Kidney (tissue), 14 donors: ENCODE results near the gene TNRC6A. TPM values are rescaled to one million over a fixed set of nuclear protein-coding genes. Genes with fewer than 3 reads are reported as not detected.

Experiments used
- DNase-seq, 5 donors: peaks; one replicate each; pipeline ENCODE4 v3.0.0-alpha.2; 2013 to 2020
- FAIRE-seq: peaks from 2 replicates; lab custom pipeline; 2012; peaks lifted over from hg19 to GRCh38; lab: Jason Lieb, UNC
- H3K27ac ChIP-seq, 2 donors: one replicate each; pipeline ENCODE4 v1.7.0; 2013; ENCODE audit warnings: low read depth in 2 of 2, low read length in 2 of 2, inconsistent platforms in 1 of 2
- H3K27me3 ChIP-seq: one replicate; pipeline ENCODE4 v1.7.1; 2013; ENCODE audit warnings: low read length, inconsistent platforms; ENCODE audit not compliant: control insufficient read depth, insufficient read depth
- H3K36me3 ChIP-seq, 3 donors: one replicate each; pipeline versions ENCODE4 v1.7.0 to v1.7.1; 2013; ENCODE audit warnings: low read length in 3 of 3, control low read depth in 1 of 3, inconsistent platforms in 1 of 3; ENCODE audit not compliant: insufficient read depth in 3 of 3, control insufficient read depth in 2 of 3
- H3K4me1 ChIP-seq, 3 donors: one replicate each; pipeline versions ENCODE4 v1.7.0 to v1.7.1; 2013; ENCODE audit warnings: low read length in 3 of 3, inconsistent platforms in 1 of 3, low read depth in 1 of 3; ENCODE audit not compliant: control insufficient read depth in 2 of 3, insufficient read depth in 2 of 3
- H3K4me3 ChIP-seq, 3 donors: one replicate each; pipeline versions ENCODE4 v1.7.0 to v1.8.1; 2013; ENCODE audit warnings: low read length in 3 of 3, control low read depth in 1 of 3, inconsistent platforms in 1 of 3
- H3K9ac ChIP-seq, 3 donors: one replicate each; pipeline versions ENCODE4 v1.7.0 to v1.7.1; 2013; ENCODE audit warnings: low read length in 3 of 3, control low read depth in 1 of 3, inconsistent platforms in 1 of 3
- H3K9me3 ChIP-seq, 3 donors: one replicate each; pipeline versions ENCODE4 v1.7.0 to v1.7.1; 2013; ENCODE audit warnings: low read length in 3 of 3, control low read depth in 1 of 3, inconsistent platforms in 1 of 3; ENCODE audit not compliant: control insufficient read depth in 2 of 3, insufficient read depth in 1 of 3
- CTCF ChIP-seq: IDR thresholded peaks from 3 replicates; pipeline ENCODE4 v1.5.1; 2012; ENCODE audit warnings: mild to moderate bottlenecking, moderate library complexity, borderline replicate concordance; ENCODE audit not compliant: insufficient read depth; ENCODE audit errors: extremely low read depth
- intact Hi-C: fragments of 100-400 bp; cut with DNase I; formaldehyde crosslinking; loops from one replicate; pipeline ENCODE4 v1.11.1; 2022
- polyA plus RNA-seq: library from polyadenylated mRNA; stranded (reverse); fragments of 350-450 nt; fragmentation: Illumina TruSeq; extraction: RNeasy Lipid Tissue Mini Kit (QIAGEN cat#74804); gene quantifications from one replicate; pipeline ENCODE4 v1.2.3, GENCODE V29; 2014; ENCODE audit warnings: low read depth, low replicate concordance; ENCODE audit not compliant: insufficient read depth
- total RNA-seq: library from RNA; stranded (reverse); fragmentation: NEBNext Ultra II Directional; extraction: Animal tissue kit (Norgen Biotek cat#: 25700); gene quantifications from one replicate; pipeline ENCODE4 v1.2.1, GENCODE V29; 2021
- donor health status: control.
- donor health status: control.
- donor health status: control.
- donor health status: control.
- donor health status: control.
- donor health status: DM: yes; HTN: yes; CAD: no.
- donor health status: Normal renal cell carcinoma (clear cell type).

TNRC6A gene
- total and polyA plus RNA-seq, 2 donors from 2014 or later = 8.0 to 61.9 TPM

- intact Hi-C loops = no loop called here
These were observed 44.4 kb downstream of the TNRC6A start for GRCh38 chr16:24773771-24774427.

GRCh38 chr16:24774510-24774909 is 45.1 kb downstream of the TNRC6A start:
- FAIRE-seq = no peak
- H3K36me3 ChIP-seq = peaks cover 12 to 28% (median 24%) of the 10 kb centered on the region in 3 donors
- H3K4me1 ChIP-seq = peaks cover 0 to 8% (median 0%) of the 10 kb centered on the region in 3 donors
- no peak for DNase-seq
- H3K9me3 ChIP-seq = no peaks in the 10 kb centered on the region
- no peaks in the 10 kb centered on the region for H3K27me3 ChIP-seq
- intact Hi-C loops = no loop called here
- no peak overlapping the region for H3K9ac ChIP-seq
- no peak for TF ChIP-seq CTCF
- H3K27ac ChIP-seq = no peak overlapping the region
- no peak overlapping the region for H3K4me3 ChIP-seq

More at GRCh38 chr16:24773771-24774427, 44.4 kb downstream of the TNRC6A start:
- Histone ChIP-seq H3K27me3 (no peaks in the 10 kb centered on the region), H3K36me3 (peaks cover 12 to 25% (median 21%) of the 10 kb centered on the region in 3 donors), H3K27ac (no peak overlapping the region), H3K9me3 (no peaks in the 10 kb centered on the region), H3K9ac (no peak overlapping the region), H3K4me3 (no peak overlapping the region), H3K4me1 (peaks cover 0 to 8% (median 0%) of the 10 kb centered on the region in 3 donors)
- DNase-seq = no peak
- FAIRE-seq = no peak
- no peak for TF ChIP-seq CTCF

- intact Hi-C loops = no loop called here
- H3K27me3 ChIP-seq = no peaks in the 10 kb centered on the region
- FAIRE-seq (no peak), DNase-seq (no peak)
- no peak for TF ChIP-seq CTCF
- H3K27ac ChIP-seq = no peak overlapping the region
- no peaks in the 10 kb centered on the region for H3K9me3 ChIP-seq
- H3K36me3 ChIP-seq = peaks cover 12 to 32% (median 29%) of the 10 kb centered on the region in 3 donors
- peaks cover 0 to 8% (median 0%) of the 10 kb centered on the region in 3 donors for H3K4me1 ChIP-seq
- H3K4me3 ChIP-seq = no peak overlapping the region
- no peak overlapping the region for H3K9ac ChIP-seq
These were observed 46.0 kb downstream of the TNRC6A start for GRCh38 chr16:24775455-24775854.
